Measurements from ENCODE around the gene DCP2.

GRCh38 chr5:113042491-113043243, 66.1 kb downstream of the DCP2 start:
- TF ChIP-seq CTCF (IDR thresholded peaks at IDR 0.05): no peak
- no peak for TF ChIP-seq ZFX (IDR thresholded peaks at IDR 0.05; ENCODE audit: borderline replicate concordance)

Measured in 22Rv1 (cell line).